ENCODE data around the gene MCCD1.

The MCCD1 gene

DNA sequence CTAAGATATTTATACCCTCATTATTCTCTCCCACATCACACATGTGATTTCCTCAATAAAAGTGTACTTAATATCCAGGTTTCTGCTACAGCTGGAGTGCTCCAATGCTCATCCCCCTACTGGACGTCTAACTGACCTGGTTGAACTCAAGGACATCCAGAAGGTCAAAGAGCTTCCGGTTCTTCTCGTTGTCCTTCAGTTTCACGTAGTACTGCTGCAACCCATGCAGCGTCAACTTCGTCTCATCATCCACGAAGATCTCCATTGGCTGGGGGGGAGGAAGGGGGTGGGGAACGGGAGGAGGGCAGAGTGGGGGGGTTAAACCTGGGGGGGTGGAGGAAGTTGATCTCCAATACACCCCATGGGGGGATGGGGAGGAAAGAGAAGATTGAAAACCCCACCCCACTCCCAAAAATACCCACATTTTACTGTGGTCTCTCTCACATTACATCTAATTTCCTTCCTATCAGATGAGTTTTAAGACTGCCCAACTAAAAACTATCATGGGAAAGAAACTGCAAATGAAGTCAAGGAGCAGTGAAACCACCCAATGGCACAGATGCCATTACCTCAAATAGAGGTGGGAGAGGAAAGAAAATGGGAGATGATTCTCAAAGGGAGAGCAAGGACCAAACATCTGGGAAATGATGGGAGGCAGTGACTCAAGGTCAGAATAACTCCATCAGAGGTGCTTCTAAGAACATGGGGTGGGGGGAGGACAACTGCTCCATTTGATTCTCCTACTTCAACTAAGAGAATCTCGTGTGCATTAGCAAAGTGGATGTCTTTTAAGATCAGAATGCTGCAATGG is 4.1 kb downstream of the MCCD1 start:
- TF ChIP-seq, protein P1, sequence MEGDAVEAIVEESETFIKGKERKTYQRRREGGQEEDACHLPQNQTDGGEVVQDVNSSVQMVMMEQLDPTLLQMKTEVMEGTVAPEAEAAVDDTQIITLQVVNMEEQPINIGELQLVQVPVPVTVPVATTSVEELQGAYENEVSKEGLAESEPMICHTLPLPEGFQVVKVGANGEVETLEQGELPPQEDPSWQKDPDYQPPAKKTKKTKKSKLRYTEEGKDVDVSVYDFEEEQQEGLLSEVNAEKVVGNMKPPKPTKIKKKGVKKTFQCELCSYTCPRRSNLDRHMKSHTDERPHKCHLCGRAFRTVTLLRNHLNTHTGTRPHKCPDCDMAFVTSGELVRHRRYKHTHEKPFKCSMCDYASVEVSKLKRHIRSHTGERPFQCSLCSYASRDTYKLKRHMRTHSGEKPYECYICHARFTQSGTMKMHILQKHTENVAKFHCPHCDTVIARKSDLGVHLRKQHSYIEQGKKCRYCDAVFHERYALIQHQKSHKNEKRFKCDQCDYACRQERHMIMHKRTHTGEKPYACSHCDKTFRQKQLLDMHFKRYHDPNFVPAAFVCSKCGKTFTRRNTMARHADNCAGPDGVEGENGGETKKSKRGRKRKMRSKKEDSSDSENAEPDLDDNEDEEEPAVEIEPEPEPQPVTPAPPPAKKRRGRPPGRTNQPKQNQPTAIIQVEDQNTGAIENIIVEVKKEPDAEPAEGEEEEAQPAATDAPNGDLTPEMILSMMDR (IDR thresholded peaks at IDR 0.05; ENCODE audit: low read depth, low read length), result no peak
- DNase-seq (ENCODE audit: extremely low read depth, low read depth), result no peak

DNA sequence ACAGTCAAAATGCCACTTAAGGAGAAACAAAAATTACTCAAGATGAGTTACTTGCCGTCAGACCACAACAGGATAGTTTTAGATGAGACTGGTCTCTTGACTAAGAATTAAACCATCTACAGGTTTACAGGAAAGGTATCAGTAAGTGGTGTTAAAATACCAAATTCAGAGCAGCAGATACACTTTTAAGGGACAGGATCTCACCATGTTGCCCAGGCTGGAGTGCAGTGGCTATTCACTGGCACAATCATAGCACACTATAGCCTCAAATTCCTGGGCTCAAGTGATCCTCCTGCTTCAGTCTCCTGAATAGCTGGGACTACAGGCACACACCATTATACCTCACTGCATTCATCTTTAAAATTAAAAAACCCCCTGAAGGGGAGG is 4.7 kb downstream of the MCCD1 start:
- TF ChIP-seq, protein P1 (IDR thresholded peaks at IDR 0.05; ENCODE audit: low read depth, low read length), result no peak
- DNase-seq (ENCODE audit: extremely low read depth, low read depth), result no peak

DNA sequence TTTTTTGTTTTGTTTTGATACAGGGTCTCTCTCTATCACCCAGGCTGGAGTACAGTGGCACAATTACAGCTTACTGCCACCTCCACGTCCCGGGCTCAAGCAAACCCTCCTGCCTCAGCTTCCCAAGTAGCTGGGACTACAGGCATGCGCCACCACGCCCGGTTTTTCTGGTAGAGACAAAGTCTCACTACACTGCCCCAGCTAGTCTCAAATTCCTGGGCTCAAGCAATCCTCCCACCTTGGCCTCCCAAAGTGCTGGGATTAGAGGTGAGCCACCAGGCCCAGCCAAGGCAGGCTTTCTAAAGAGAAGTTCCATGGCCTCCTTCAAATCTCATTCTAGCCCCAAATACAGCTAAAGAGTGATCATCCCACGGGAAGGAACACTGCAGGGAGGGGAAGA is 5.2 kb downstream of the MCCD1 start:
- TF ChIP-seq, protein P1 (IDR thresholded peaks at IDR 0.05; ENCODE audit: low read depth, low read length), result no peak
- no peak for DNase-seq (ENCODE audit: extremely low read depth, low read depth)

DNA sequence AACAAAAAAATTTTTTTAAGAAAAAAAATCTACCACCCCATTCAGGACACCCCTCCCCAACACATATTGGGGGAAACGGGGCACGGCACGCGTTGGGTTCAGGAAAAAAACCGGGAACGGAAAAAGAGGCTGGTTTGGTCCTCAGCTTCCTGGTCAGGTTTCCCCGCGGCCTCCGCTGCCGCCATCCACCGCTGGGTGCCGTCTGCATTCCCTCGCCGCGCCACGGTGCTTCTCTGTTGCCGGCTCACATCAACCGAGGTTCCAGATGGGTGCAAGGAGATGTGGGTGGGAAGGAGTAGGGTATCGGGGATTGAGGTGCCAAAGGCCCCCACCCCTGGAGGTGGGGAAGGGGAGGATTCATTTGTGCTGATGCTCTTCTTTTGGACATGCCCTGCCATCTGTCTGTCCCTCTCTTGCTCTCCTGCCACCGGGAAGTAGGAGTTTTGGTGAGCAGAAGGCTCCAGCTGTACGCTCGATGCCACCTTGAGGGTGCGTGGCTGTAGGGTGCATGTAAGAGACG is 5.8 kb downstream of the MCCD1 start:
- TF ChIP-seq, protein P1 (IDR thresholded peaks at IDR 0.05; ENCODE audit: low read depth, low read length), result no peak

DNA sequence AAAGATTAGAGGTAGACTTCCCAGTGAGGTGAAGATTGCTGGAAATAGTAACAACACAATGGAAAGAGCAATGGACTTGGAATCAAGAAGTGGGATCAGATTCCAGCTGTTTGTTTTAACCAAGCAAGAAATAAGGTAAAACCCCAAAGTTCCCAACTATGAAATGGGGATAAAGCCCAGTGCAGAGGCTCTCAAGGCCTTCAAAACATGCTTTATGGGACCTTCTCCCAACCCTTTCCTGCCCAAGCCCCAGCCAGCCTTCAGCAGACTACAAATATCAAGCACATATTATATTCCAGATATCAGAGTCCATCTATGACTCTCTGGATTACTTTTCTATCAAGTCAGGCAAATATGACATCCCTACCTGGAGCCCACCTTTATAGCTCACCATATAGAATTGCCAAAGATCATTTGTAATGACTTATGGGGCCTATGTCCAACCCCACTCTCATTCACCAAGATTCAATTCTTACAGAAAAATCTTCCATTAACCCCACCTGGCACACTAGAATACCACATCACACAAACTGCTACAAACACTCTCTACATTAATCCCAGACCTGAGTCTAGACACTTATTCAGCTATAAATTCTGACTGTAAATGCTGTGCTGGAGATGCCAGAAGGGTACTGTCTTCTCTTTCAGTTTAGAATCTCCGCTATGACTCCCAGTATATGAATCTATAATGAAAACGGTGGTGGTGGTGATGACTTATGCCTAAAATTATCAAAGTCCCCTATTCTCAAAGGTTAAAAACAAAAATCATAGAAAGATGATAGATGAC is 7.0 kb downstream of the MCCD1 start:
- no peak for DNase-seq (ENCODE audit: extremely low read depth, low read depth)
- TF ChIP-seq, protein P1 (IDR thresholded peaks at IDR 0.05; ENCODE audit: low read depth, low read length), result no peak

More for the DNA sequence above, 5.8 kb downstream of the MCCD1 start:
- DNase-seq (ENCODE audit: extremely low read depth, low read depth), result no peak

DNA sequence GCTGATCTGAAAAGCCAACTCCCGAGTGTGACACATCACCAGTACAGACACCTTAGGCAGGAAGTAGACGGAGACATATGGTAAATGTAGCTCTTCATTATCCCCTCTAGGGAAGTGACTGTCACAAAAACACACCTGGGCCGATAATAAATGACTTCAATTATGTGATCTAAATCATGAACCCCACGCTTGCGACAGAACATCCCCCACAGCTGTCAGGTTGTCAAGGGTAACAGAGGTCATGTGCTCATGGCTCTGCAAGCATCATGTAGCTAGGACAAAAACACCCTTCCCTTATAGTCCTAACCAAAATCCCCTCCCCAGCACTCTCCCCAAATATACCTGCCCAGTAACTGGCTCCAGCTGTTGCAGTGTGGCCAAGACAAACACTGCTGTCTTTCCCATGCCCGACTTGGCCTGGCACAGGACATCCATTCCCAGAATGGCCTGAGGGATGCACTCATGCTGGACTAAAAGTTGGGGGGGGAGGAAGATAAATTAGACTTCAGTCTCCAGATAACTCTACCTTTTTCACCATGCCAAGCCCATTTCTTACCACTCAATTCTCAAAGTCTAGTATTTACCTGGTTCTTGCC is 10.1 kb downstream of the MCCD1 start:
- TF ChIP-seq, protein P1 (IDR thresholded peaks at IDR 0.05; ENCODE audit: low read depth, low read length), result no peak

More for the DNA sequence above, 10.1 kb downstream of the MCCD1 start:
- no peak for DNase-seq (ENCODE audit: extremely low read depth, low read depth)
